Prostate gland (tissue), 2 donors: ENCODE measurements around the gene PRPF8.

Source experiments
- POLR2A ChIP-seq: fragments of 450-650 bp; IDR thresholded peaks from one replicate; pipeline ENCODE4 v1.6.1; 2016; ENCODE audit warnings: antibody characterized with exemption, mild to moderate bottlenecking
- POLR2AphosphoS5 ChIP-seq: sonication (generic); formaldehyde crosslinking; IDR thresholded peaks from one replicate; pipeline ENCODE4 v1.6.1; 2017; ENCODE audit warnings: antibody characterized with exemption
- TF ChIP-seq, protein P1 (sequence below), 4 experiments: fragments of 200-600 bp in 2 of 4; fragments of 450-650 bp in 2 of 4; sonication (generic) in 2 of 4; IDR thresholded peaks; 1 replicate in 3 of 4; 2 replicates in 1 of 4; pipeline ENCODE4 v1.5.1; 2016 to 2019; ENCODE audit warnings: antibody characterized with exemption in 4 of 4, mild to moderate bottlenecking in 2 of 4, moderate library complexity in 2 of 4

DNA sequence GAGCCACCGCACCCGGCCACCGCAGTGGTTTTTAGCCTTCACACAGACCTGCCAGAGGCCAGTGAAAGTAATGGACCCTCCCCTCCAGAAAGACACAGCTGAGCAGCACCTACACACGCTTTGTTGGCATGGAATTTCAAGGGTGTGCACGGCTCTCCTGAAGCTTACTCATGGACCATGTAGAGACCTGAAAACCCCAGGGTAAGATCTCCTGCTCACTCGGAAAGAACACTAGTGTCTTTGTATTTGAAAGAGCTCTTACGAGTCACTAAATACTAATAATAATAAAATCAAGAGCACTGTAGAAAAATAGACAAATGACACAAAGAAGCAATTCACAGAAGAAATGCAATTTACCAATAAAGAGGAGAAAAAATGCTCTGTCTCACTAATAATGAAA is 76.0 kb downstream of the PRPF8 start:
- TF ChIP-seq, protein P1, sequence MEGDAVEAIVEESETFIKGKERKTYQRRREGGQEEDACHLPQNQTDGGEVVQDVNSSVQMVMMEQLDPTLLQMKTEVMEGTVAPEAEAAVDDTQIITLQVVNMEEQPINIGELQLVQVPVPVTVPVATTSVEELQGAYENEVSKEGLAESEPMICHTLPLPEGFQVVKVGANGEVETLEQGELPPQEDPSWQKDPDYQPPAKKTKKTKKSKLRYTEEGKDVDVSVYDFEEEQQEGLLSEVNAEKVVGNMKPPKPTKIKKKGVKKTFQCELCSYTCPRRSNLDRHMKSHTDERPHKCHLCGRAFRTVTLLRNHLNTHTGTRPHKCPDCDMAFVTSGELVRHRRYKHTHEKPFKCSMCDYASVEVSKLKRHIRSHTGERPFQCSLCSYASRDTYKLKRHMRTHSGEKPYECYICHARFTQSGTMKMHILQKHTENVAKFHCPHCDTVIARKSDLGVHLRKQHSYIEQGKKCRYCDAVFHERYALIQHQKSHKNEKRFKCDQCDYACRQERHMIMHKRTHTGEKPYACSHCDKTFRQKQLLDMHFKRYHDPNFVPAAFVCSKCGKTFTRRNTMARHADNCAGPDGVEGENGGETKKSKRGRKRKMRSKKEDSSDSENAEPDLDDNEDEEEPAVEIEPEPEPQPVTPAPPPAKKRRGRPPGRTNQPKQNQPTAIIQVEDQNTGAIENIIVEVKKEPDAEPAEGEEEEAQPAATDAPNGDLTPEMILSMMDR (IDR thresholded peaks at IDR 0.05), result no peak
- TF ChIP-seq POLR2A, result no peak
- no peak for TF ChIP-seq POLR2AphosphoS5
